Measurements from ENCODE around the gene HCRTR1. TPM values are rescaled to one million over a fixed set of nuclear protein-coding genes. Genes with fewer than 3 reads are reported as not detected.

The HCRTR1 gene
- total RNA-seq, 2 donors from 2014 or later, result not detected

- ATAC-seq (no peak), DNase-seq (no peak)
- Mint-ChIP-seq H3K27me3 (peaks cover 27% of the 10 kb centered on the region), H3K36me3 (ENCODE audit: low read depth) (no peaks in the 10 kb centered on the region), H3K4me1 (peaks cover 10% of the 10 kb centered on the region), H3K27ac (no peak overlapping the region), H3K4me3 (no peak overlapping the region)
- no peaks in the 10 kb centered on the region for H3K9me3 ChIP-seq (ENCODE audit: control insufficient read depth, low read length, poor library complexity, severe bottlenecking)
These were observed 42.4 kb downstream of the HCRTR1 start for GRCh38 chr1:31659889-31660288.

GRCh38 chr1:31660871-31661455 is 43.5 kb downstream of the HCRTR1 start:
- Mint-ChIP-seq H3K27ac (no peak overlapping the region), H3K36me3 (ENCODE audit: low read depth) (no peaks in the 10 kb centered on the region)
- DNase-seq, result no peak

GRCh38 chr1:31661856-31662255 is 44.4 kb downstream of the HCRTR1 start:
- no peak overlapping the region for H3K4me3 Mint-ChIP-seq
- H3K36me3 Mint-ChIP-seq (ENCODE audit: low read depth), result no peaks in the 10 kb centered on the region
- ATAC-seq, result no peak
- peaks cover 19% of the 10 kb centered on the region for H3K27me3 Mint-ChIP-seq
- peaks cover 12% of the 10 kb centered on the region for H3K4me1 Mint-ChIP-seq
- H3K9me3 ChIP-seq (ENCODE audit: control insufficient read depth, low read length, poor library complexity, severe bottlenecking), result no peaks in the 10 kb centered on the region
- H3K27ac Mint-ChIP-seq, result no peak overlapping the region
- DNase-seq, result no peak

More at GRCh38 chr1:31660871-31661455, 43.5 kb downstream of the HCRTR1 start:
- no peak for ATAC-seq
- Mint-ChIP-seq H3K4me1 (peaks cover 10% of the 10 kb centered on the region), H3K4me3 (no peak overlapping the region), H3K27me3 (peaks cover 24% of the 10 kb centered on the region)
- H3K9me3 ChIP-seq (ENCODE audit: control insufficient read depth, low read length, poor library complexity, severe bottlenecking), result no peaks in the 10 kb centered on the region

GRCh38 chr1:31662463-31662862 is 45.0 kb downstream of the HCRTR1 start:
- no peaks in the 10 kb centered on the region for H3K9me3 ChIP-seq (ENCODE audit: control insufficient read depth, low read length, poor library complexity, severe bottlenecking)
- Mint-ChIP-seq H3K4me3 (no peak overlapping the region), H3K27me3 (peaks cover 16% of the 10 kb centered on the region), H3K27ac (no peak overlapping the region), H3K4me1 (peaks cover 12% of the 10 kb centered on the region), H3K36me3 (ENCODE audit: low read depth) (no peaks in the 10 kb centered on the region)
- DNase-seq (no peak), ATAC-seq (no peak)

- Mint-ChIP-seq H3K4me1 (peaks cover 12% of the 10 kb centered on the region), H3K27me3 (peaks cover 17% of the 10 kb centered on the region), H3K36me3 (ENCODE audit: low read depth) (no peaks in the 10 kb centered on the region), H3K4me3 (no peak overlapping the region), H3K27ac (no peak overlapping the region)
- DNase-seq (peak; percentile 45 to 47 (median 46)), ATAC-seq (peak; percentile 67)
- H3K9me3 ChIP-seq (ENCODE audit: control insufficient read depth, low read length, poor library complexity, severe bottlenecking), result no peaks in the 10 kb centered on the region
These were observed 46.3 kb downstream of the HCRTR1 start for GRCh38 chr1:31663622-31664452.

GRCh38 chr1:31664528-31664927 is 47.0 kb downstream of the HCRTR1 start:
- no peak for DNase-seq
- H3K4me3 Mint-ChIP-seq, result no peak overlapping the region
- H3K27ac Mint-ChIP-seq, result no peak overlapping the region
- H3K9me3 ChIP-seq (ENCODE audit: control insufficient read depth, low read length, poor library complexity, severe bottlenecking), result no peaks in the 10 kb centered on the region
- H3K36me3 Mint-ChIP-seq (ENCODE audit: low read depth), result no peaks in the 10 kb centered on the region
- ATAC-seq, result no peak
- peaks cover 23% of the 10 kb centered on the region for H3K27me3 Mint-ChIP-seq
- H3K4me1 Mint-ChIP-seq, result peaks cover 12% of the 10 kb centered on the region

GRCh38 chr1:31665234-31665878 is 47.9 kb downstream of the HCRTR1 start:
- ATAC-seq, result no peak
- H3K27ac Mint-ChIP-seq, result no peak overlapping the region
- no peak overlapping the region for H3K4me3 Mint-ChIP-seq
- H3K9me3 ChIP-seq (ENCODE audit: control insufficient read depth, low read length, poor library complexity, severe bottlenecking), result no peaks in the 10 kb centered on the region
- peaks cover 4% of the 10 kb centered on the region for H3K36me3 Mint-ChIP-seq (ENCODE audit: low read depth)
- H3K4me1 Mint-ChIP-seq, result peaks cover 17% of the 10 kb centered on the region
- H3K27me3 Mint-ChIP-seq, result peaks cover 32% of the 10 kb centered on the region
- no peak for DNase-seq

GRCh38 chr1:31666263-31666963 is 48.9 kb downstream of the HCRTR1 start:
- ATAC-seq, result no peak
- peaks cover 17% of the 10 kb centered on the region for H3K4me1 Mint-ChIP-seq
- peaks cover 4% of the 10 kb centered on the region for H3K36me3 Mint-ChIP-seq (ENCODE audit: low read depth)
- no peak for DNase-seq
- H3K9me3 ChIP-seq (ENCODE audit: control insufficient read depth, low read length, poor library complexity, severe bottlenecking), result no peaks in the 10 kb centered on the region
- peaks cover 42% of the 10 kb centered on the region for H3K27me3 Mint-ChIP-seq
- H3K4me3 Mint-ChIP-seq, result no peak overlapping the region
- no peak overlapping the region for H3K27ac Mint-ChIP-seq

- H3K36me3 Mint-ChIP-seq (ENCODE audit: low read depth), result peaks cover 9% of the 10 kb centered on the region
- H3K27ac Mint-ChIP-seq, result no peak overlapping the region
- no peak for ATAC-seq
- no peaks in the 10 kb centered on the region for H3K9me3 ChIP-seq (ENCODE audit: control insufficient read depth, low read length, poor library complexity, severe bottlenecking)
- no peak for DNase-seq
- peaks cover 21% of the 10 kb centered on the region for H3K4me1 Mint-ChIP-seq
- peaks cover 50% of the 10 kb centered on the region for H3K27me3 Mint-ChIP-seq
- no peak overlapping the region for H3K4me3 Mint-ChIP-seq
These were observed 49.7 kb downstream of the HCRTR1 start for GRCh38 chr1:31667065-31667785.

- Mint-ChIP-seq H3K27me3 (peaks cover 46% of the 10 kb centered on the region), H3K27ac (no peak overlapping the region), H3K36me3 (ENCODE audit: low read depth) (peaks cover 9% of the 10 kb centered on the region), H3K4me3 (no peak overlapping the region), H3K4me1 (peaks cover 18% of the 10 kb centered on the region)
- no peaks in the 10 kb centered on the region for H3K9me3 ChIP-seq (ENCODE audit: control insufficient read depth, low read length, poor library complexity, severe bottlenecking)
- ATAC-seq (no peak), DNase-seq (no peak)
These were observed 50.9 kb downstream of the HCRTR1 start for GRCh38 chr1:31668303-31668883.

GRCh38 chr1:31669433-31669785 is 51.9 kb downstream of the HCRTR1 start:
- Mint-ChIP-seq H3K27ac (peak overlapping the region; percentile 68), H3K27me3 (peaks cover 48% of the 10 kb centered on the region), H3K36me3 (ENCODE audit: low read depth) (peaks cover 9% of the 10 kb centered on the region), H3K4me1 (peaks cover 15% of the 10 kb centered on the region), H3K4me3 (peak overlapping the region; percentile 63)
- no peaks in the 10 kb centered on the region for H3K9me3 ChIP-seq (ENCODE audit: control insufficient read depth, low read length, poor library complexity, severe bottlenecking)
- ATAC-seq, result no peak
- DNase-seq, result no peak

GRCh38 chr1:31669786-31670592 is 52.5 kb downstream of the HCRTR1 start:
- Mint-ChIP-seq H3K4me1 (peaks cover 15% of the 10 kb centered on the region), H3K27ac (peak overlapping the region; percentile 68), H3K4me3 (peak overlapping the region; percentile 92), H3K36me3 (ENCODE audit: low read depth) (peaks cover 9% of the 10 kb centered on the region), H3K27me3 (peaks cover 53% of the 10 kb centered on the region)
- ATAC-seq, result peak; percentile 70
- no peak for DNase-seq
- H3K9me3 ChIP-seq (ENCODE audit: control insufficient read depth, low read length, poor library complexity, severe bottlenecking), result no peaks in the 10 kb centered on the region
